ENCODE measurements around the gene PDE3A. TPM values are rescaled to one million over a fixed set of nuclear protein-coding genes. Genes with fewer than 3 reads are reported as not detected.

PDE3A gene
- total and polyA plus RNA-seq, 10 of the 15 experiments (the other 5 are each of a cell fraction or from before 2014, with no cell fraction given), result 0.01 to 2.6 (median 1.5) TPM

DNA sequence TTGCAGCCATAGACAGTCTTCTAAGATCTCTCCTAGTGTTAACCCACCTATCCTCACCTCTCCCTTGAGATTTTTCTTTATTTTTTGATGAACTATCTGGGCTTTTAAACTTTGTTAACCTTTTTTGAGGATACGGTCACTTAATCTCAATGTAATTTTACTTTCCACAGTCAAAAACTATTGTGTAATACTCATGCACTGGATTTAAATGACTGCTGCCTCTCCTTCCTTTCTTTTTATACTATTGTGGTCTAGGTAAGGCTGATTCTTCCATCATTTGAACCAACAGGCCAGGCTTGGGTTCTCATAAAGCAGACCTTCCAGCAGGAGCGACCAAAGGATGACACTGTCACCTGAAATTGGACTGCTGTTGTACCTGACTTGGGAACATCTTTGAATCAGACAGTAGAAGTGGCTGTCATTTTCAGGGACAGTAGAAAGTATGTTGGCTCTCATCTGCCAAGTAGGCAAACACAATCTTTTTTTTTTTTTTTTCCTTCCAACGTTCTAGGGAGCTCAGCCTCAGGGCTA lies 689 bp upstream of the PDE3A start:
- Histone ChIP-seq H3K4me1 (ENCODE audit: control insufficient read depth, insufficient read depth, low read length) (no peaks in the 10 kb centered on the region), H4K20me1 (ENCODE audit: control insufficient read depth, insufficient read depth) (no peaks in the 10 kb centered on the region), H3K79me2 (ENCODE audit: control insufficient read depth, insufficient read depth, low read length) (no peaks in the 10 kb centered on the region), H3K36me3 (ENCODE audit: control insufficient read depth in 2 of 2, insufficient read depth in 2 of 2, low read length in 1 of 2) (no peaks in the 10 kb centered on the region), H3K27ac (ENCODE audit: control insufficient read depth, insufficient read depth) (no peak overlapping the region), H3K4me3 (no peak overlapping the region), H3K9ac (ENCODE audit: control insufficient read depth, insufficient read depth, low read length) (no peak overlapping the region), H3K9me3 (replicated peaks; ENCODE audit: control insufficient read depth, insufficient read depth, low read length) (no peaks in the 10 kb centered on the region), H2AFZ (ENCODE audit: control insufficient read depth, low read depth, low read length) (no peak overlapping the region), H3K4me2 (ENCODE audit: control insufficient read depth, insufficient read depth) (no peak overlapping the region), H3K27me3 (replicated peaks in 1 of 2; ENCODE audit: control insufficient read depth in 2 of 2, insufficient read depth in 2 of 2, low read length in 1 of 2) (peaks cover 0 to 4% of the 10 kb centered on the region in 2 experiments; a peak in 2 of 4 replicates)
- no peak for FAIRE-seq
- TF ChIP-seq ZNF384 (IDR thresholded peaks at IDR 0.05; ENCODE audit: borderline replicate concordance, low read depth, low read length) (no peak), YBX1 (IDR thresholded peaks at IDR 0.05) (no peak), DPF2 (IDR thresholded peaks at IDR 0.05) (no peak), MTA2 (IDR thresholded peaks at IDR 0.05; ENCODE audit: low read depth) (no peak), TBL1XR1 (IDR thresholded peaks at IDR 0.05; ENCODE audit: low read depth, low read length) (no peak), ATF7 (IDR thresholded peaks at IDR 0.05; ENCODE audit: low read depth) (no peak), MYC (IDR thresholded peaks at IDR 0.05; ENCODE audit: insufficient read depth, insufficient read length, insufficient replicate concordance, low read length, severe bottlenecking) (no peak)
- in situ Hi-C loops (cut with MboI) (no loop called here), intact Hi-C loops (cut with micrococcal nuclease; ENCODE audit: unreplicated experiment) (no loop called here)
- SMC1A ChIA-PET (ENCODE audit: uncharacterized antibody, unreplicated experiment), result no interaction called here
- POLR2A ChIA-PET, result no interaction called here
- no TSS peak for BruUV-seq (replicated peaks)
- CTCF ChIA-PET, result interaction anchor here (0.7 kb wide), 1 partner anchor 53 kb away, joined by 3 read pairs; no protein-coding TSS in a partner anchor
- DNase-seq (ENCODE audit: low read depth, low spot score), result no peak
- RAD21 ChIA-PET (ENCODE audit: unreplicated experiment), result no interaction called here
- WGBS (ENCODE audit: insufficient coverage, insufficient replicate concordance, low lambda C conversion rate, missing lambda C conversion rate), result 20% methylated on average over 2 of the region's 3 CpGs
- no peak for ATAC-seq

DNA sequence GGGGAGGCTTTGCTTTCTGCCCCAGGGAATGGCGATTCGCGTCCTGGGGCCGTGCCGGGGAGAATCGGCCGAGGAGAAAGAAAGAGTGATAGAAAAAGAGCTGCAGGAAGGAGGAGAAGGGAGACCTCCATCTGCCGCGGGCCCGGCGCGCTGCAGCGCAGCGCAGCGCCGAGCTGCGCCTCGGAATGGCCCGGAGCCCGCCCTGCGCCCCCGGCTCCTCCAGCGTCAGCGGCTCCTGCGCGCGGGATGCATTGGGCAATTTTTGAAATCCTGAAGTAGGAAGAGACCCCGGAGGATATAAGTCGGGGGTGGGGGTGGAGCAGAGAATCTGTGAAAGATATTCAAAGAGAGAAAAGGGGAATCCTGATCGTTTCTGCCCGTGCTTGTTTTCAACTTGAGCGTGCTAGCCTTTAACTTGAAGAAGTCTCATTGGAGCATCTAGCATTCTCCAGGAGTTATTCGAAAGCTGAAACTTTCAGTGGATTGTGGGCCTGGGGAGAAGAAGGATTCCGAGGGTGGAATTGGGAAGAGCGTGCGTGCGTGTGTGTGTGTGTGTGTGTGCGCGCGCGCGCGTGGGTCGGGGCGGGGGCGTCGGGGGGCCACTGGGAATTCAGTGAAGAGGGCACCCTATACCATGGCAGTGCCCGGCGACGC lies 441 bp downstream of the PDE3A start:
- H3K4me2 ChIP-seq (ENCODE audit: control insufficient read depth, insufficient read depth), result no peak overlapping the region
- no peak overlapping the region for H2AFZ ChIP-seq (ENCODE audit: control insufficient read depth, low read depth, low read length)
- TF ChIP-seq, protein P1, sequence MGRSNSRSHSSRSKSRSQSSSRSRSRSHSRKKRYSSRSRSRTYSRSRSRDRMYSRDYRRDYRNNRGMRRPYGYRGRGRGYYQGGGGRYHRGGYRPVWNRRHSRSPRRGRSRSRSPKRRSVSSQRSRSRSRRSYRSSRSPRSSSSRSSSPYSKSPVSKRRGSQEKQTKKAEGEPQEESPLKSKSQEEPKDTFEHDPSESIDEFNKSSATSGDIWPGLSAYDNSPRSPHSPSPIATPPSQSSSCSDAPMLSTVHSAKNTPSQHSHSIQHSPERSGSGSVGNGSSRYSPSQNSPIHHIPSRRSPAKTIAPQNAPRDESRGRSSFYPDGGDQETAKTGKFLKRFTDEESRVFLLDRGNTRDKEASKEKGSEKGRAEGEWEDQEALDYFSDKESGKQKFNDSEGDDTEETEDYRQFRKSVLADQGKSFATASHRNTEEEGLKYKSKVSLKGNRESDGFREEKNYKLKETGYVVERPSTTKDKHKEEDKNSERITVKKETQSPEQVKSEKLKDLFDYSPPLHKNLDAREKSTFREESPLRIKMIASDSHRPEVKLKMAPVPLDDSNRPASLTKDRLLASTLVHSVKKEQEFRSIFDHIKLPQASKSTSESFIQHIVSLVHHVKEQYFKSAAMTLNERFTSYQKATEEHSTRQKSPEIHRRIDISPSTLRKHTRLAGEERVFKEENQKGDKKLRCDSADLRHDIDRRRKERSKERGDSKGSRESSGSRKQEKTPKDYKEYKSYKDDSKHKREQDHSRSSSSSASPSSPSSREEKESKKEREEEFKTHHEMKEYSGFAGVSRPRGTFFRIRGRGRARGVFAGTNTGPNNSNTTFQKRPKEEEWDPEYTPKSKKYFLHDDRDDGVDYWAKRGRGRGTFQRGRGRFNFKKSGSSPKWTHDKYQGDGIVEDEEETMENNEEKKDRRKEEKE (IDR thresholded peaks at IDR 0.05), result no peak
- TF ChIP-seq, protein P2, sequence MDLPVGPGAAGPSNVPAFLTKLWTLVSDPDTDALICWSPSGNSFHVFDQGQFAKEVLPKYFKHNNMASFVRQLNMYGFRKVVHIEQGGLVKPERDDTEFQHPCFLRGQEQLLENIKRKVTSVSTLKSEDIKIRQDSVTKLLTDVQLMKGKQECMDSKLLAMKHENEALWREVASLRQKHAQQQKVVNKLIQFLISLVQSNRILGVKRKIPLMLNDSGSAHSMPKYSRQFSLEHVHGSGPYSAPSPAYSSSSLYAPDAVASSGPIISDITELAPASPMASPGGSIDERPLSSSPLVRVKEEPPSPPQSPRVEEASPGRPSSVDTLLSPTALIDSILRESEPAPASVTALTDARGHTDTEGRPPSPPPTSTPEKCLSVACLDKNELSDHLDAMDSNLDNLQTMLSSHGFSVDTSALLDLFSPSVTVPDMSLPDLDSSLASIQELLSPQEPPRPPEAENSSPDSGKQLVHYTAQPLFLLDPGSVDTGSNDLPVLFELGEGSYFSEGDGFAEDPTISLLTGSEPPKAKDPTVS (IDR thresholded peaks at IDR 0.05; ENCODE audit: low read depth, low read length), result no peak
- TF ChIP-seq SMC3 (IDR thresholded peaks at IDR 0.05; ENCODE audit: borderline replicate concordance, low read length), result no peak
- TF ChIP-seq KAT2A (conservative IDR thresholded peaks at IDR 0.05; ENCODE audit: control insufficient read depth, low read depth, low read length), result no peak
- no peaks in the 10 kb centered on the region for H3K4me1 ChIP-seq (ENCODE audit: control insufficient read depth, insufficient read depth, low read length)
- no TSS peak for BruUV-seq (replicated peaks)
- H3K79me2 ChIP-seq (ENCODE audit: control insufficient read depth, insufficient read depth, low read length), result no peaks in the 10 kb centered on the region
- DNase-seq (ENCODE audit: low read depth, low spot score) (no peak), ATAC-seq (no peak), FAIRE-seq (no peak)
- ChIA-PET RAD21 (ENCODE audit: unreplicated experiment) (no interaction called here), SMC1A (ENCODE audit: uncharacterized antibody, unreplicated experiment) (no interaction called here), POLR2A (no interaction called here), CTCF (interaction anchor here (0.5 kb wide), 1 partner anchor 22 kb away, joined by 3 read pairs; no protein-coding TSS in a partner anchor)
- no peak overlapping the region for H3K27ac ChIP-seq (ENCODE audit: control insufficient read depth, insufficient read depth)
- no peaks in the 10 kb centered on the region for H3K36me3 ChIP-seq (ENCODE audit: control insufficient read depth in 2 of 2, insufficient read depth in 2 of 2, low read length in 1 of 2)
- in situ Hi-C loops (cut with MboI) (no loop called here), intact Hi-C loops (cut with micrococcal nuclease; ENCODE audit: unreplicated experiment) (no loop called here)
- H4K20me1 ChIP-seq (ENCODE audit: control insufficient read depth, insufficient read depth), result no peaks in the 10 kb centered on the region
- peaks cover 0 to 4% of the 10 kb centered on the region in 2 experiments; a peak in 2 of 4 replicates for H3K27me3 ChIP-seq (replicated peaks in 1 of 2; ENCODE audit: control insufficient read depth in 2 of 2, insufficient read depth in 2 of 2, low read length in 1 of 2)
- no peak overlapping the region for H3K4me3 ChIP-seq
- H3K9ac ChIP-seq (ENCODE audit: control insufficient read depth, insufficient read depth, low read length), result no peak overlapping the region
- 59% methylated on average over 49 of the region's 50 CpGs for WGBS (ENCODE audit: insufficient coverage, insufficient replicate concordance, low lambda C conversion rate, missing lambda C conversion rate)
- H3K9me3 ChIP-seq (replicated peaks; ENCODE audit: control insufficient read depth, insufficient read depth, low read length), result no peaks in the 10 kb centered on the region
